ENCODE results near the gene E2F6. TPM values are rescaled to one million over a fixed set of nuclear protein-coding genes. Genes with fewer than 3 reads are reported as not detected.

E2F6 gene
- polyA plus RNA-seq, 1 donor from 2014 or later: 39.1 TPM

DNA sequence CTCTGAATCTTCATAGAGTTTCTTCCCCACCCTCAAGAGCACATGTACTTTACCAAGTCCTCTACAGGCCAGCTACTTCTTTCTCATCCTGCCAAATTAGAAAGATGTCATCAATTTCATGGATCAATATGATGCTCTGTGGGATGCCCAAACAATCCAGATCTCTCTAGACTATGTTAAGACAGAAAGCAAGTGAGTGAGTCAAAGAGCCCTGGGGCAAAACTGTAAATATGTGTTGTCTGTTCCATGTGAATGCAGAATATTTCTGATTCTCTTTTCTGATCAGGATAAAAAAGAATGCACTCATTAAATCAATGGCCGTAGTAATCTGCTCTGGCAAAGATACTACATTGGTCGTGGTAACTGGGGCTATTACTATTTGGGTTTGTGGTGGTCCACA lies 68.4 kb downstream of the E2F6 start:
- Histone ChIP-seq H3K4me3 (ENCODE audit: low read length) (no peak overlapping the region), H3K9me2 (ENCODE audit: insufficient read depth, low read length) (no peaks in the 10 kb centered on the region), H3K79me2 (replicated peaks; ENCODE audit: insufficient read depth, low read length) (peaks cover 4% of the 10 kb centered on the region), H3K27ac (ENCODE audit: low read length) (no peak overlapping the region), H3K9ac (ENCODE audit: low read length) (no peak overlapping the region), H3K4me2 (ENCODE audit: low read length) (no peak overlapping the region), H3K36me3 (ENCODE audit: insufficient read depth, low read length) (no peaks in the 10 kb centered on the region), H3F3A (ENCODE audit: insufficient read depth, low read length, poor library complexity, severe bottlenecking) (no peaks in the 10 kb centered on the region), H2AFZ (ENCODE audit: low read depth, low read length) (no peak overlapping the region), H3K27me3 (ENCODE audit: insufficient read depth, low read depth, low read length) (no peaks in the 10 kb centered on the region), H4K20me1 (ENCODE audit: insufficient read depth) (no peaks in the 10 kb centered on the region), H3K9me3 (ENCODE audit: low read length) (no peaks in the 10 kb centered on the region)
- no peak for TF ChIP-seq POLR2AphosphoS5 (IDR thresholded peaks at IDR 0.05)
- no peak for TF ChIP-seq EP300 (conservative IDR thresholded peaks at IDR 0.05; ENCODE audit: poor library complexity, severe bottlenecking)
- TF ChIP-seq SMC3 (conservative IDR thresholded peaks at IDR 0.05; ENCODE audit: poor library complexity): no peak
- no peak for TF ChIP-seq TAF1 (IDR thresholded peaks at IDR 0.05; ENCODE audit: low read depth)
- TF ChIP-seq, protein P1, sequence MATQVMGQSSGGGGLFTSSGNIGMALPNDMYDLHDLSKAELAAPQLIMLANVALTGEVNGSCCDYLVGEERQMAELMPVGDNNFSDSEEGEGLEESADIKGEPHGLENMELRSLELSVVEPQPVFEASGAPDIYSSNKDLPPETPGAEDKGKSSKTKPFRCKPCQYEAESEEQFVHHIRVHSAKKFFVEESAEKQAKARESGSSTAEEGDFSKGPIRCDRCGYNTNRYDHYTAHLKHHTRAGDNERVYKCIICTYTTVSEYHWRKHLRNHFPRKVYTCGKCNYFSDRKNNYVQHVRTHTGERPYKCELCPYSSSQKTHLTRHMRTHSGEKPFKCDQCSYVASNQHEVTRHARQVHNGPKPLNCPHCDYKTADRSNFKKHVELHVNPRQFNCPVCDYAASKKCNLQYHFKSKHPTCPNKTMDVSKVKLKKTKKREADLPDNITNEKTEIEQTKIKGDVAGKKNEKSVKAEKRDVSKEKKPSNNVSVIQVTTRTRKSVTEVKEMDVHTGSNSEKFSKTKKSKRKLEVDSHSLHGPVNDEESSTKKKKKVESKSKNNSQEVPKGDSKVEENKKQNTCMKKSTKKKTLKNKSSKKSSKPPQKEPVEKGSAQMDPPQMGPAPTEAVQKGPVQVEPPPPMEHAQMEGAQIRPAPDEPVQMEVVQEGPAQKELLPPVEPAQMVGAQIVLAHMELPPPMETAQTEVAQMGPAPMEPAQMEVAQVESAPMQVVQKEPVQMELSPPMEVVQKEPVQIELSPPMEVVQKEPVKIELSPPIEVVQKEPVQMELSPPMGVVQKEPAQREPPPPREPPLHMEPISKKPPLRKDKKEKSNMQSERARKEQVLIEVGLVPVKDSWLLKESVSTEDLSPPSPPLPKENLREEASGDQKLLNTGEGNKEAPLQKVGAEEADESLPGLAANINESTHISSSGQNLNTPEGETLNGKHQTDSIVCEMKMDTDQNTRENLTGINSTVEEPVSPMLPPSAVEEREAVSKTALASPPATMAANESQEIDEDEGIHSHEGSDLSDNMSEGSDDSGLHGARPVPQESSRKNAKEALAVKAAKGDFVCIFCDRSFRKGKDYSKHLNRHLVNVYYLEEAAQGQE (IDR thresholded peaks at IDR 0.05; ENCODE audit: borderline replicate concordance): no peak
- TF ChIP-seq EZH2 (IDR thresholded peaks at IDR 0.05; ENCODE audit: borderline replicate concordance, insufficient read depth, low read length, poor library complexity, severe bottlenecking): no peak
- no peak for TF ChIP-seq MXI1 (conservative IDR thresholded peaks at IDR 0.05; ENCODE audit: poor library complexity, severe bottlenecking)
- TF ChIP-seq RAD21 (conservative IDR thresholded peaks at IDR 0.05): no peak
- no peak for TF ChIP-seq CTCF (IDR thresholded peaks at IDR 0.05; ENCODE audit: poor library complexity, severe bottlenecking)

DNA sequence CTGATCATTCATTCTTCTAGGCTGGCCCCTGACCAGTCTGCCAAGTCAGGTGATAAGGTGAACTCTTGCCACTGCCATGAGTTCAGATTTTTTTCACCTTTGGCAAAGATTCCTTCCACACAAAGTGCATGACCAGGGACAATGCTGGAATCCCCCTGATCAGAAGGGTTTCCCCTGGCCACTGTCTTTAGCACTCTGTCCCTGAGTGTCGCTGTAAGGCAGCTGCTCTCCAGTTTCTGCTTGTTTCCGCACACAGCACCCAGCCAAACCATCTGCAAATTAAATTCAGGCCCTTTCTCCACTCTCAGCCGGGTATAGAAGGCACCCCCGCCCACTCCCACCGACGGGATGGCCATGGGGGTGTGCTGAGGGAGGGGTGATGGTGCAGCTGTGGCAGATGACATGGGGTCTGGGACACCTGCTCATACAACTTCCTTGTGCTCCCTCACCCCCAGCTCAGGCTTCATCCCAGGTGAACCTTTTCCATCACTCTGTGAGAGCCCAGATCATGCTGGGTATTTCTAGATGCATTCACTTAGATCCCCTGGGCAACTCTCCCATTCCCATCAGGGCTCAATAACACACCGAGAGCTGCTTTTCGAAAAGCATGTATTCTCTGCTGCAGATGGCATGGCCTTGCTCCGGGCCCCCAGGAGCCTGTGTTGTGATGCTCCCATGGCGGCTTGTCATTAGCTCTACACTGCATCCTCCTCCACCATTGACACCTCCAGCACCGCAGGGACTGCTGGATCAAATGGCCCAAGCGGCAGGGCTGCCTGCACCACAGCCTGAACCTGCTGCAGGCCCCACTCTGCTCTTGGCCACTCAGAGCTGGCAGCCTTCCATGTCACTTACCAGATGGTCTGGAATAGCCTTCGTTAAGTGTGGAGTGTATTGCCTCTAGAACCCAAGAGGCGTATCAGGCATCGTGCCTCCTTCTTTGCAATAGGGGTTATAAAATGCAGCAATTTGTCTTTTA lies 69.2 kb downstream of the E2F6 start:
- Histone ChIP-seq H3K27me3 (ENCODE audit: insufficient read depth, low read depth, low read length) (no peaks in the 10 kb centered on the region), H3F3A (ENCODE audit: insufficient read depth, low read length, poor library complexity, severe bottlenecking) (no peaks in the 10 kb centered on the region), H3K9me2 (ENCODE audit: insufficient read depth, low read length) (no peaks in the 10 kb centered on the region), H3K79me2 (replicated peaks; ENCODE audit: insufficient read depth, low read length) (peaks cover 4% of the 10 kb centered on the region), H3K4me3 (ENCODE audit: low read length) (no peak overlapping the region), H4K20me1 (ENCODE audit: insufficient read depth) (no peaks in the 10 kb centered on the region), H3K9me3 (ENCODE audit: low read length) (no peaks in the 10 kb centered on the region), H3K4me2 (ENCODE audit: low read length) (no peak overlapping the region), H3K36me3 (ENCODE audit: insufficient read depth, low read length) (no peaks in the 10 kb centered on the region), H3K27ac (ENCODE audit: low read length) (no peak overlapping the region), H2AFZ (ENCODE audit: low read depth, low read length) (no peak overlapping the region), H3K9ac (ENCODE audit: low read length) (no peak overlapping the region)
- TF ChIP-seq EZH2 (IDR thresholded peaks at IDR 0.05; ENCODE audit: borderline replicate concordance, insufficient read depth, low read length, poor library complexity, severe bottlenecking) (no peak), MXI1 (conservative IDR thresholded peaks at IDR 0.05; ENCODE audit: poor library complexity, severe bottlenecking) (no peak), RAD21 (conservative IDR thresholded peaks at IDR 0.05) (no peak), EP300 (conservative IDR thresholded peaks at IDR 0.05; ENCODE audit: poor library complexity, severe bottlenecking) (no peak)

Measured in neural cell (in vitro differentiated cells).